Right renal cortex interstitium (tissue), 3 donors: ENCODE measurements around the gene LRRC59. TPM values are rescaled to one million over a fixed set of nuclear protein-coding genes. Genes with fewer than 3 reads are reported as not detected.

Source experiments
- DNase-seq, 3 donors: peaks; one replicate each; pipeline ENCODE4 v3.0.0-alpha.2; 2013; ENCODE audit warnings: low read depth in 3 of 3, low spot score in 2 of 3
- polyA plus RNA-seq, 3 donors: library from polyadenylated mRNA; unstranded; fragments of 120-200 nt; gene quantifications; one replicate each; pipeline ENCODE4 v1.2.1, GENCODE V29; 2013; ENCODE audit not compliant: insufficient read length in 3 of 3

LRRC59 gene
- polyA plus RNA-seq, 3 donors: 60.9 to 64.9 (median 64.6) TPM

DNA sequence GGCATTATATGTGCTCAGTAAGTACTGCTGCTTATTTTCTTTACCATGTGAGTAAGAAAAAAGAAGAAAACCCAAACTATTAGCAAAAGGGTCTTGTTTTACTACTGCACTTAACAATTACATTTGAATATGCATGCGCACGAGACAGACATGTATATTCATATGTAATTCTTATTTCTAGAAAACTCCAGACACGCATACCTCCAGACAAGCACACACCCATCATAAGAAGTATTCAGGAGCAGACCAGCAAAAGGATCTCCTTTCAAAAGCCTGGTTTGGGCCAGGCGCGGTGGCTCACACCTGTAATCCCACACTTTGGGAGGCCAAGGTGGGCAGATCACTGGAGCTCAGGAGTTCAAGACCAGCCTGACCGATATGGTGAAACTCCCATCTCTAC is 7.8 kb downstream of the LRRC59 start:
- no peak for DNase-seq

DNA sequence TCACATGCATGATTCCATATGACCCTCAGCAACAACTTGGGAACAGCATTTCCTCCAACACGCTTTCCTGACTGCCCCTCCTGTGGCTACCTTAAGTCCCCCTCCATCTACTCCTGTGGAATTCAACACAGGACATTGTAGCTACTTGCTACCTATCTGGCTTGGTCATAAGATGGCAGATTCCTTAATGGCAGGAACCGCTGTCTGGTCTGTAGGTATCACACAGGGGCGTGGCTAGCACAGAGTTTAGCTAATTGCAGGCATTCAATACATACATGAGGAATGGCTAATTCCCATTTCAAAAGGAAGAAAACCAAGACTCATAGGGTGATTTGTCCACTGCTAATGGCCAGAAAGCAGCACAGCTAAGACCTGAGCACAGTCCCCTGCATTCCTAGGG is 8.6 kb downstream of the LRRC59 start:
- DNase-seq: no peak

DNA sequence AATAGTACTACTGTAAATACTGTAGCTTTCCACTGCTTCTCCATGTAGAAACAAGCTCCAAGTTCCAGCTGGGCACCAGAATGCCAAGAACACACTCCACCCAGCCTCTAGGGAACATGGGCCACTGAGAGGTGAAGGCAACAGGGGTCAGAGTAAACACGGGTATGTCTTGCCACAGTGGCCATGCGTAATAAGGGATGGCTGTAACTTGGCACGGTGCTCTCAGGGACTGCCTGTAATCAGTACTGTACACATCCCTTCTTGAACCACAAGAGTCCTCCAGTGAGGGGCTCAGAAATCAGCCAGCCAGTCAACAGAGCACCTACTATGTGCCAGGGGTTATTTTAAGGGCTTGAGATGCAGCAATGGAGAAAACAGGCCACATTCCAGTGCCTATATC is 10.8 kb downstream of the LRRC59 start:
- DNase-seq: no peak

DNA sequence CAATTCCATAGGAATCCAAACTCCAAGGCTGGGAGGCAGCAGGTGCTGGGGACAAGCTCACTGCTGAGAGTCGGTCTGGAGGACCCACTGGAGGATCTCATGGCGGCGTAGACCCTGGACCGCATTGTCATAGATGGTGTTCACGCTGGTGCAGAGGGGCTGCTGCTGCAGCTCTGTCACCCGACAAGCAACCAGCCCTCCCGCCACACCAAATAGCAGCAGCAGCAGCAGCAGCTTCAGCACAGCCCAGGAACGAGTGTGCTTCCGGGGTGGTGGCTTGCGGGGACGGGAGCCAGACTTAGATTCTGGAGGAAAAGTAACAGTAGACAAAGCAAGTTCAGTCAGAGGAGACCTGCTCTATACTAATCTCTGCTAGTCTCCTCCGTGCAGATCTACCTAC is 14.4 kb downstream of the LRRC59 start:
- no peak for DNase-seq

DNA sequence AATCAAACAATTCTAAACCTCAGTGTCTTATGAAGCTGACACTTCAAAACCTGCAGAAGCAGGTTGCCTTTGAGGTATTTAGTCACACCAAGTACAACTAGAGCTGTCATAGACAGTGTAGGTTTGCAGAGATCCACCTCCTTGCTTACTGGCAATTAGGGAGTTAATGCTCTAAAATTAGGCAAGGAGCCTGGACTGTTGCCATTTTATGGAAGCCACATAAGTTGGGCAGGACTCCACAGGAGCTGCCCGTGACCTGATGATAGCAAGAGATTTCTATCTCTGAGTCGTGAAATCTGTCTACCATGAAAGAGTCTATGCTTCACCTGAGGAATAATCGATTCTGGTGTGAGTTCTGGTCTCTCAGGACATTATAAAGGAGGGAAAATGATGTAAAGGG is 15.4 kb downstream of the LRRC59 start:
- DNase-seq: no peak

DNA sequence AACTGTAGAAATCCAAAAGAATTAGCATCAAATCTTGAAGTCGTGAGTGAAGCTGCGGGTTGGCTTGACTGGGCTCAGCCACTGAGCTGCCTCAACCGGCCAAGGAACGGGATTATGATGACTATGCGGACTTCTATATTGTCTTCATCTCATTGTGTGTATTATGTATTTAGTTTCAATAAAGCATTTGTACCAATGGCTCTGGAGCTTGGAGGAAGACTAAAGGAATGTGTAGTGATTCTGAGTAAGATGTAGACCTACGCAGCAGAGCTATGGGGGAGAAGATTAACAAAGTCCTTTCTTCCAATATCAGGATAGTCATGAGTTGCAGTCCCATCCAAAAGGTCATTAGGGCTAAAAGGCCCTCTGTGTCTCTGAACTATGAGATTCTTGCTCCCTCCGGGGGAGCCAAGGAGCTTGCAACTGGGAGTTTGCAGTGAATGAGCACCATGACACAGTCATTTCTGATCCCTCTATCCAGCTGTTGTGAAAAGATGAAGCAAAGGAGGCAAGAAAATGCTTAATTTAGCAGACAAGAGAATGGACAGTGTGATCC is 16.0 kb downstream of the LRRC59 start:
- no peak for DNase-seq

DNA sequence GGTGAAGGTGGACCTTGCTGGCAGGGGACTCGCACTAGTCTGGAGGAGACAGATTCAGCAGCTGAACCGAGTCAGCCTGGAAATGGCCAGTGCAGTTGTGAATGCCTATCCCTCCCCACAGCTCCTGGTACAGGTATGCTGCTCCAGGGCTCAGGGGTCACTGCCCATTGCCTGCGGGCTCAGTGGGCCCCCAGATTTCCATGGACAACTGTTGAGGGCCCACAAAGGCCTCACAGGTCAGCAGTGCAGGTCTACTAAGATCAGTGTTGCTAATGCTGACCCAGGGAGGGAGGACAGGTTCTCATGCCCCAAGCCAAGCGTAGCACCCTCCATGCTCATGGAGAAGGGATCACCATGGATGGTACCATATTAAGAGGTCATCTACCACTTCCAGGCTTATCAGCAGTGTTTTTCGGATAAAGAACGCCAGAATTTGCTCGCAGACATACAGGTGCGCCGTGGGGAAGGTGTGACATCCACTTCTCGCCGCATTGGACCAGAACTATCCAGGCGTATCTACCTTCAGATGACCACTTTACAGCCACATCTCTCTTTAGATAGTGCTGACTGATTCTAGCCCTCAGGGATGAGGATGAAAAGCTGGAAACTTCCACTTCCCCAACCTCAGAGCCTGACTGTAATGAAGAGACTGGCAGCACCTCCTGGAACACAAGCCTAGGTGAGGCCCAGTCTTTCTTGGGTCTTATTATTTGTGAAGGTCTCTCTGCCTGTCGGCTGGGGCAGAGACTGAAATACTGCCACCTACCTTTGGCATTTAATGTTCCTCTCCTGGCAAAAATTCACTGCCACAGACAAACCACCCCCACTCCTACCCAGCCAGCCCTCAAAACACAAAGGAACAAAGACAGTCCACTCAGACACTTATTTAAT is 16.7 kb downstream of the LRRC59 start:
- no peak for DNase-seq

DNA sequence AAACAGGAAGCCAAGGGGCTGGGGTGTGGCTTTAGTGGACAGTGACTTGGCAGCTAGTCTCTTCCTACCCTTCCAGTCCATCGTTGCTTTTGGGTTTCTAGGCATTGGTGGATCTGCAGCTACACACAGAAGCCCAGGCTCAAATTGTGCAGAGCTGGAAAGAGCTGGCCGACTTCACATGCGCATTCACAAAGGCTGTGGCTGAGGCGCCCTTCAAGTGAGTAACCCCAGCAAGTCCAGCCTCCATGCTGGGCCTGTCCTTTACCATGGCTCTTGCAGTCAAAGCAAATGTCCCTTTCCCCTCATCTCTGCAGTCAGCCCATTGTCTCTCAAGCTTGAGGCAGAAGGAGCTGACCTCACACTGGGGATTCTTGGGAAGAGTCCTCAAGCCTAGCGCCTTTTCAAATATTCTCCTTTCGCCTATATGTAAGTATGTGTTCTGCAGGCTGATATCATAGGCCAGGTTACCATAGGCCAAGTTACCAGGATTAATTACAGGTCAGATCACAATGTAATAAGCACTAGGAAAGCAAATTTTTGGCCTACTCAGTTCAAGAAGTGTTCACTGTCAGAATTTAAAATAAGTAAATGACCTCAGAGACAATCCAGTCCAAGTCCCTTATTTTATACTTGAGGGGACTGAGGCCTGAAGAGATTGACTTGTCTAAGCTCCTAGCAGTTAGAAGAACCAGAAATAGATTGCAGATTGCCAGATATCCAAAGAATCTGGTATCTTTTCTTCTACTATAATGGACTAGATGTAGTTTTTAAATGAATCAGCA is 17.8 kb downstream of the LRRC59 start:
- no peak for DNase-seq

DNA sequence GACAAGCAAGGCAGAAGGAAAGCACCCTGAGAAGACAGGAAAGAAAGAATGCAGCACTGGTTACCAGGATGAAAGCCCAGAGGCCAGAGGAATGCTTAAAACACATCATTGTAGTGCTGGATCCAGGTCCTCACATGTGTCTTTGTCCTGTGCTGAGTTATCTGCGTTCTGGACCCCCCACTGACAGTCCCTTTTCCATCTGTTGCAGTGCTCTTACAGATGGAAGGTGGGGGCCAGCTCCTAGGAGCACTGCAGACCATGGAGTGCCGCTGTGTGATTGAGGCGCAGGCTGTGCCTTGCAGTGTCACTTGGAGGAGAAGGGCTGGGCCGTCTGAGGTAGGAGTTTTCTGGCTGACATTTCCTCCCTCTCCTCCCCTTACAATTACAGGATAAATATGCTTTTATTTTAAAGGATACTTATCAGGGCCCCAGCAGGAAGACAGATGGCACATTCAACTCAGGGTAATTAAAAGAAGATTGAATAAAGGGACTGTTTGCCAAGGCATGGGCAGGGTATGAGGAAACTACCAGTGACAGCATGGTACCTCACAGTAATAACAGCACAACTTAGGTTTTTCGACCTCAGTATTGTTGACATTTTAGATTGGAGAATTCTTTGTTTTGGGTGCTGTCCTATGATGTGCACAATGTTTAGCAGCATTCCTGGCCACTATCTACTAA is 21.3 kb downstream of the LRRC59 start:
- DNase-seq: no peak

DNA sequence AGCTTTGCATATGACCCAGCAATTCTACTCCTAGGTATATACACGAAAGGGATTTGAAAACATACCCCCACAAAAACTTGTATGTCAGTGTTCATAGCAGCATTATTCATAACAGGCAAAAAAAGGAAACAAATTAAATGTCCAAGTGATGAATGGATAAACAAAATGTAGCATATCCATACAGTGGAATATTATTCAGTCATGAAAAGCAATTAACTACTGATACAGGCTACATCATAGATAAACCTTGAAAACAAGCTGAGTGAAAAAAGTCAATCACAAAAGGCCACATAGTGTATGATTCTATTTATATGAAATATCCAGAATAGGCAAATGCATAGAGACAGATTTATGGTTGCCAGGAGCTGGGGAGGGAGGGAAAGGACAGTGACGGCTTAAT is 23.6 kb downstream of the LRRC59 start:
- DNase-seq: no peak

DNA sequence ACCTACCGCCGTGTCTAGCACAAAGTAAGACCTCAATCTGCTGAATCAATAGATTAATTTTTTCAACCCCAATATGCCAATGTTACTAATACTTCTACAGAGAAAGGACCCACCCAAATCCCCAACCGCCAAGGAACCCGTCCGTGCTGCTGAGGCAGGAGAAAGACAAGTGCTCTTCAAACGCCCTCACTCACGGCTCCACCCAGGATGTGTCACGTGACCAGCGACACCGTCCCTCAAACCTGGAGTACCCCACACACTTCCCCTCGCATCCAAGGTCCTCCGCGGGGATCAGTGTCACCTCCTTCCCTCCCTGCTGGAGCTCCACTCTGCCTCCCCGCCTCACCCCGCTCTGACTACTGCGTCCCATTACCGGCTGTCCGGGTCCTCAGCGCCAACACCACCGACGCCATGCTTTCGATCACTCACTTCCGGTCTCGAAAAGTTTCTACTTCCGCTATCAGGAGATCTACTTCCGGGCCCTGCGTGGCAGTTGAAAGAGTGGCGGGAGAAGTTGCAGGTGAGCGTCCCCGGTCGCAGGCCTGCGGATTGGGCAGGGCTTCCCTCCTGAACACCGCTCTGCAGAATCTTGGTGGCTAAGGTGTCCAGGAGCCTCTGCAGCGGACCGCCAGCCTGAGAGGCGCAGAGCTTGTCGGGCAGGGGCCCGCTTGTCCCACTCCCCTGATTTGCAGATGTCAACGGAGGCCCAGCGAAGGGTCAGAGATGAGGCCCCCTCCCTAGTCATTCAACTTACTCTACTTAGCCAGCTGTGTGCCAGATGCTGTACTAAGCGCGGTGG is 24.4 kb downstream of the LRRC59 start, which contains the start of the genes EME1 and MRPL27:
EME1 (plus strand) TSS at position 472 of the 799 bp plus-strand sequence. CDS start 1,980 bp downstream, outside the sequence.
MRPL27 (minus strand) TSS at position 427 of the 799 bp plus-strand sequence; CDS start at position 413, 14 bp downstream.
- peak; percentile 80 to 88 (median 80) for DNase-seq

DNA sequence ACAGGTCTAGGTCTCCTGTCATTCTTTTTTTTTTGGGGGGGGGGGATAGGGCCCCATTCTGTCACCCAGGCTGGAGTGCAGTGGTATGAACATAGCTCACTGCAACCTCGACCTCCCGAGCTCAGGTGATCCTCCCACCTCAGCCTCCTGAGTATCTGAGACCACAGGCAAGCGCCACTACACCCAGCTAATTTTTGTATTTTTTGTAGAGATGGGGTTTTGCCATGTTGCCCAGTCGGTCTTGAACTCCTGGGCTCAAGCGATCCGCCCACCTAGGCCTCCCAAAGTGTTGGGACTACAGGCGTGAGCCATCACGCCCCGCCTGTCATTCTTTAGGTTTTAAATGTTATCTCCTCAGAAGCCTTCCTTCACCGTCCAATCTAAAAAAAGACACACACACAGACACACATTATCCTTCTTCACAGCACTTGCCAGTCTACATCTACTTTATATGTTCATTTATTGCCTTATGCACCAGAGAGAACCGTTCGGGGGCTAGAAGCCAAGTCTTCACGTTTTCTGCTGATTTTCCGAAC is 25.0 kb downstream of the LRRC59 start:
- DNase-seq: no peak

DNA sequence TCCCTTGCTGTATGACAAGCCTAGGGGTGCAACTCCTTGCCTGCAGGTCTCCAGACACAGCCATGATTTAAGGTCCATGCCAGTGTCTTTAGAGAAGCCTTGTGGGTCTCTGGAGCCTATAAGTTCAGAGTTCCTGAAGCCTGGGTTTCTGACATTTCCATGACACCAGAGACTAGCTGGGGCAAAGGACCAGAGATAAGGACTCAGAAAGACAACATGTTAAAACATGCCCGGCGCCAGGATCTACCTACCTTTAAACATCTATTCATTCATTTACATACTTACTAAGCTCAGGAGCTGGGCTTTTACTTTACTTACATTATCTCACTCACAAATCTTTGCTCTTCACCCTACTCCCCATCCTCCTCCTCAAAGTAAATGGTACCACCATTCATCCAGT is 25.8 kb downstream of the LRRC59 start:
- no peak for DNase-seq

DNA sequence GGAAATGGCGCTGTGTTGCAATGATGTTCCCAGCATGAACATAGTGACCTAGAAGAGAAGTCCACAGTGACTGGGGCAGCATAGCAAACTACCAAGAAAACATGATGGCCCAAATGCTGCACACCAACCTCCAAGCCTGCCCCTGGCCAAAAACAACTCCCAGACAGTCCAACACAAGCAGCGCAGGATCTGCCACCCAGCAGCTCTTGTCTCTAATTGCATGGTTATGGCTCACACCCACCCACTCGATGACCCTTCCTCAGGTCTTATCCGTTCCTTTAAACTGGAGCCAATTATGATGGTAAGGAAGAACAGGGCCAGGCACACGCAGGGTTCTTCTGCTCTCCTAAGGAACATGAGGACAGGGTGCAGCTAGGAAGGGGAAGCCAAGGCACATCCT is 27.3 kb downstream of the LRRC59 start:
- DNase-seq: no peak

DNA sequence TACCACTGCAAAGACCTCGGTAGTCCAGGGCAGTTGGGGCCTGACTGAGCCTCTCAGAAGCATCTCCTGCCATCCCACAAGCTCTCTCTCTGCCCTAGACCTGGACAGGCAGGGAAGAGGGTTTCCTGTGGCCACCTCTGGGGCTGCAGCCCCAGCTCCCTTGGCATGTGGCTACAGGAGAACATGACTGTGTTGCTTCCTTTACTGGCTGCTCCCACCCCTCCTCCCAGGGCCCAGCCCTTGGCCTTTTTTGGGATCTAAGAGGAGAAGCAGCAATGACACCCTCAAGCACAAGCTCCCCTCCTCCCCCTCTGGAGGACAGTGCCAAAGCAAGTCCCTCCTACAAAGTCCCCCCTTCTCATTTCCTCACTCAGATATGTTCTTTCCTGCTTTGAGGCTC is 29.9 kb downstream of the LRRC59 start:
- no peak for DNase-seq

DNA sequence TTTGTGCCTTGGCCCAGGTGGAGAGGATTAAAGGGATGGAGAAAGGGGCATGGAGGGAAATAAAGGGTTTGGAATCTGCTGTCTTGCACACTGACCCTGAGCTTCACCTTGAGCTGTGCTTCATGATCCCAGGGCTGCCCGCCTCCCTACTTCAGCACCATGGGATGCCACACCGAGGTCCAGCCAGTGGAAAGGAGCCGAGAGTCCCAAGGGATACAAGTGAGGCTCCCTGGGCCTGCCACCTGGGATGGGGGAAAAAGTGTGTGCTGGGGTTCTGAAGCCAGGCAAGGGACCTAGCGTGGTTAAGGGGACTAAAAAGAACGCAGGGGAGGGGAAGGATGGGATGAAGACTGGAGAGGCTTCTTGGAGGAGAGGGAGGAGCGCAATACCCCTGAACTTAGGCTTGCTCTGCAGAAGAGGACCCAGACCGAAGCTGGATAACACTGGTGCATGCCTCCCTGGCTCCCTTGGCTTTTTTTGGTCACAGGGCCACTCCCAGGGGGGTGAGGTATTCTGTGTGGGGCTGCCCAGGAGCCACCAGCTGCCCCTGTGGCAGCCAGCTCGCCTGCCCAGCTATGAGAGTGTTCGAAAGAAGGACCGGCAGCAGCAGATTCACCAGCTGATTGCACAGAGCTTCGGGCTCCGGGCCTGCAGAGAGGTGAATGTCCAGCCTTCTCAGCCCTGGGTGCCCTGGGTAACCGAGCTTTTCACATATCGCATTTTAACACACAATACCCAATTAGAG is 31.5 kb downstream of the LRRC59 start:
- DNase-seq: no peak

DNA sequence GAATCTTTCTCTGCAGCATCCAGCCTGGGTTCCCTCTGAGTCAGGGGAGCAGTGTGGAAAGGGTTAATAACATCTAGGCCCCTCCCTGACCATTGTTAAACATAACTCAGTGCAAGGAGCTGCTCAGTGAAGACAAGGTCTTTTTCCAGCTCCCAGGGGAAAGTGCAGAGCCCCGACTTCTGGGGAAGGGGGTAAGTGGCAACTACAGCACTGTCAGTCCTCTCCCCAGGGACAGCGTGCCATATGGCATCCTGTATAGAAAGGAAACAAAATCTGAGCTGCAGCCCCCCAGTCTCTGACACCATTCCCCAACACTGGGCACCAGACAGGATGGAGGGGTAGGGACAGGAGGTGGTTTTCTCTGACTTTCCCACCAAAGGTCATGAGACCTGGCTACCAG is 32.2 kb downstream of the LRRC59 start:
- DNase-seq: no peak

DNA sequence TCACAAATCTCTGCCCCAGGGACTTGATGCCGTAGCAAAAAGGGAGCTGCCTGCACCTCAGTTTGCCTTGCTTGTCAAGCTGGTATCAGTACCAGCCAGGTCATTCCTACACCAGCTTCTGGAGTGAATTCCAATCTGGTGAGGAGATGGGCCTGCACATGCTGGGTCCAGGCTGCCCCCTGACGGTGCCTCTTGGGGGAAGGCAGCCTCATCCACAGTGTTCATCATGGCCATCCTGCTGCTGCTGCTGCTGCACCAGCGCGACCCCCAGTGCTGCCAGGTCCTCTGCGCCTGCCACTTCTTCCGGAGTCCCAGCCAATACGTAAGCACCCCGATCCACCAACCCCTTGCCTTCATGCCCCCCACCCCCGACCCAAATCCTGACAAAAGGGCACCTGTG is 32.6 kb downstream of the LRRC59 start:
- no peak for DNase-seq

DNA sequence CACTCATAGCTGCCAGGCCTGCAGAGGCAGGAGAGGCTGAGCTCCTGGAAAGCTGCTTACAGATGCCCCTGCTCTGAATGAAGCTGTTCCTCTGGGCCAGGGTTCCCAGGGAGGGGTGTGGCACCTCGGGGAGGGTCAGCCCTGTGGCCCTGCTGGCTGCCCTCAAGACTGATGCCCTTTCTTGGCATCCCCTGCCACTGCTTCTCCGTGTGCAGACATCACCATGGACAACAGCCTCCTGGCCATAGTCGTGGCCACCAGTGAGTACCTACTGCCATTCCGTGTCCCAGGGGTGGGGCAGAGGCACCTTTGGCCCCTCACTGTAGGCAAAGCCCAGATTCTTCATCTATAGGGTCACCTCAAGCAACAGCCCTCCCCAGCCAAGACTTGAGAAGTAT is 33.3 kb downstream of the LRRC59 start:
- no peak for DNase-seq
